ENCODE data around the gene ZNF235.
A peak's percentile ranks its signal among the peaks of the same experiment; 100 is the strongest.
"Not testable (repeated sequence)": the region's sequence is repeated elsewhere in the genome, so short reads cannot be mapped to it uniquely, and the experiment has no call there.

ZNF235 gene

DNA sequence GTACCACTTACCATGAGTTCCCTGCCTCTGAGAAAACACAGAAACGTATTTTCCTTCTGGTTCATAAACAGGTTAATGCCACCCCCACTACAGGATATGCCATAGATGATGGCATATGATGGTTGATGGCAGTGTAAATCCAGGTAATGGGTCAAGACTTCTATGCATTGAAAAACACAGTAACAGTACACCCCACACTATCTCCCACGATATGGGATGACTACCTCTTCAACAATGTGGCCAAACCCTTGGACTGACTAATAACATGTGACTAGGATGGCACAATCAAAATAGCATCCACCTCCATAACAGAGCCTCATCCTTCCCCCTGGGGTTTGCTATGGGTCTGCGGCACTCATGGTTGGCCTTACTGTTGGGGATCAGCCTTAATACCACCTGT lies 22.0 kb downstream of the ZNF235 start:
- peaks cover 45% of the 10 kb centered on the region for H3K36me3 Mint-ChIP-seq
- DNase-seq (ENCODE audit: low spot score in 2 of 2) (no peak), ATAC-seq (ENCODE audit: low read depth) (no peak)
- no peaks in the 10 kb centered on the region for H3K27me3 Mint-ChIP-seq
- peaks cover 34% of the 10 kb centered on the region for H3K9me3 Mint-ChIP-seq
- H3K27ac Mint-ChIP-seq, result no peak overlapping the region
- H3K4me3 Mint-ChIP-seq, result no peak overlapping the region
- no peaks in the 10 kb centered on the region for H3K4me1 Mint-ChIP-seq

DNA sequence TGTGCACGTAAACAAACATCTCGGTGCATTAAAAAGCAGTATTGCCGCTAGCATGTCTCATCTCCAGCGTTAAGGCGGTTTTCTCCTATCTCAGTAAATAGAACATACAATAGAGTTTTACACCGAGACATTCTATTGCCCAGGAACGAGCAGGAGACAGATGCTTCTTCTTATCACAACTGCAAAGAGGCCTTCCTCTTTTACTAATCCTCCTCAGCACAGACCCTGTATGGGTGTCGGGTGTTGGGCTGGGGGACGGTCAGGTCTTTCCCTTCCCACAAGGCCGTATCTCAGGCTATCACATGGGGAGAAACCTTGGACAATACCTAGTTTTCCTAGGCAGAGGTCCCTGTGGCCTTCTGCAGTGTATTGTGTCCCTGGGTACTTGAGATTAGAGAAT lies 23.9 kb downstream of the ZNF235 start:
- Mint-ChIP-seq H3K4me1 (no peaks in the 10 kb centered on the region), H3K27me3 (no peaks in the 10 kb centered on the region), H3K36me3 (peaks cover 43% of the 10 kb centered on the region), H3K27ac (no peak overlapping the region), H3K9me3 (peaks cover 34% of the 10 kb centered on the region), H3K4me3 (no peak overlapping the region)
- ATAC-seq (ENCODE audit: low read depth) (no peak), DNase-seq (ENCODE audit: low spot score in 2 of 2) (no peak)

DNA sequence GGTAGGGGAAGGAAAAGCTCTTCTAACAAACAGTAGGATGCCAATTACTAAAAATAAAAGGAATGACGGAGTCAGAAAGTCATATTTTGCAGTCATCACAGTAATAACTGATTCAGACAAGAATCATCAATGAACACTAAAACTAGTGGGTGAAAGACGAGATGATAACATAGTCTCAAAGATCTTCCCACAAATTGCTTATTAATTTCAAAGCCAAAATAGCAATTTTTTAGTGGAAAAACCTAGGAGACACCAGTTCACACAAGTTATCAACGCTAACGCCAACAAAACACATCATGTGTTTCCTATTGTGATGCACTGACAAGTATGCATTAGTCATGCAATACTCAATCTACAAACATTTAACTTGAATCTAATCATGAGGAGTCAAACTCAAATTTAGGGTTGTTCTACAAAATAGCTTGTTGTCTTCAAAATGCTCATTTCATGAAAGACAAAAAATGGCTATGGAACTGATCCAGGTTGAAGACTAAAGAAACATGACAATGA lies 26.6 kb downstream of the ZNF235 start:
- Mint-ChIP-seq H3K4me1 (no peaks in the 10 kb centered on the region), H3K9me3 (peaks cover 28% of the 10 kb centered on the region), H3K27ac (no peak overlapping the region), H3K27me3 (no peaks in the 10 kb centered on the region), H3K4me3 (no peak overlapping the region), H3K36me3 (peaks cover 51% of the 10 kb centered on the region)
- ATAC-seq (ENCODE audit: low read depth) (no peak), DNase-seq (ENCODE audit: low spot score in 2 of 2) (no peak)

DNA sequence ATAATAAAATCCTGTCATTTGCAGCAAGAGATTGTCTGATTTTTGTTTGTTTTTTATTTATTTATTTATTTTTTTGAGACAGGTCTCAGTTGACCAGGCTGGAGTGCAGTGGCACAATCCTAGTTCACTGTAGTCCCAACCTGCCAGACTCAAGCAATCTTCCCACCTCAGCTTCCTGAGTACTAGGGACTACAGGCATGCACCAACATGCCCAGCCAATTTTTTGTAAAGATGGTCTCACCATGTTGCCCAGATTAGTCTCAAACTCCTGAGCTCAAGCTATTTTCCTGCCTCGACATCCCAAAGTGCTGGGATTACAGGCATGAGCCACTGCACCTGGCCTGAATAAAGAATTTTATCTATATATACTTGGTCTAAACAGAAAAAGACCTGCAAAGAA lies 27.5 kb downstream of the ZNF235 start:
- no peak overlapping the region for H3K27ac Mint-ChIP-seq
- H3K4me3 Mint-ChIP-seq, result no peak overlapping the region
- H3K36me3 Mint-ChIP-seq, result peaks cover 53% of the 10 kb centered on the region
- H3K27me3 Mint-ChIP-seq, result no peaks in the 10 kb centered on the region
- ATAC-seq (ENCODE audit: low read depth) (no peak), DNase-seq (ENCODE audit: low spot score in 2 of 2) (no peak)
- no peaks in the 10 kb centered on the region for H3K4me1 Mint-ChIP-seq
- peaks cover 29% of the 10 kb centered on the region for H3K9me3 Mint-ChIP-seq

DNA sequence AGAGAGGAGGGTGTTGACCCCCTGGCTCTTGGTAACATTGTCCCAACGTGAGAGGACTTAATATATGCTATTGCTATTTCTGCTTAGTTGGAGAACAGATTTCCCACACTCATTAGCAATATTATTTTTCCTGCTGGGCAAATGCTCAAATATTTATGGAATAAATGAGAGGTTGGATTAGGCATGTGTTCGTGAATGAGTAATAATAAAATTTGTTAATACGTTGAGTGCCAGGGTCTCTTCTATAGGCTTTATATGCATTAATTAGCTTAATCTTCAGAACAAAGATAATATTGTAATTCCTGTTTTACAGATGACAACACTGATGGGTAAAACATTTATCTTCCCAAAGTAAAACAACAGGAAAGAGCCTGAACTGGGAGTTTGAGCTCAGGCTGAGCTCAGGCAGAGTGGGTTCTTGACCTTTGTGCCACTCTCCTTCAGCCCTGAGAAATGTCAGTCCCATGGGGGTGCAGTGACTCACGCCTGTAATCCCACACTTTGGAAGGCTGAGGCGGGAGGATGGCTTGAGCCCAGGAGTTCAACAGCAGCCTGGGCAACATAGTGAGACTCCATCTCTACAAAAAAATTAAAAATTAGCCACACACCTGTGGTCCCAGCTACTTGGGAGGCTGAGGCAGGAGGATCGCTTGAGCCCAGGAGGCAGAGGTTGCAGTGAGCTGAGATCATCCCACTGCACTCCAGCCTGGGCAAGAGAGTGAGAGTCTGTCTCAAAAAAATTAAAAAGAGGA lies 44.0 kb downstream of the ZNF235 start:
- peaks cover 21% of the 10 kb centered on the region for H3K36me3 Mint-ChIP-seq
- peaks cover 36% of the 10 kb centered on the region for H3K9me3 Mint-ChIP-seq
- no peak for DNase-seq (ENCODE audit: low spot score in 2 of 2)

DNA sequence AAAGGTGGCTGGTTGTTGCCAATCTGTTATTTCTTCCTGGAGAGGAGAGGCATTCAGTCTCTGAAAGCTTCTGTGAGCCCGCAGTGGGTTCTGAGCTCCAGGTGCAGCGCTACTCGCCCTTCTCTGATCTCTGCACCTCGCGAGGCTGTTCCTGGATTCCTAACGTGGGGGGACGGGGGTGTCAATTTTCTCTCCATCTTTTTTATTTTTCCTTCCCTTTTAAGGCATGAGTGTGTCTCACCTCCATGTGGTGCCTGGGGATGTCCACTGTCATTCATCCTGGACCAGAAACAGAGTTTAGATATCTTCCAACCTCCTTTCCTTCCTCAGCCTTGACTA lies 44.5 kb downstream of the ZNF235 start:
- Mint-ChIP-seq H3K4me3 (peak overlapping the region; percentile 88), H3K36me3 (peaks cover 25% of the 10 kb centered on the region), H3K27ac (no peak overlapping the region), H3K9me3 (peaks cover 41% of the 10 kb centered on the region), H3K4me1 (peaks cover 9% of the 10 kb centered on the region), H3K27me3 (no peaks in the 10 kb centered on the region)
- DNase-seq (ENCODE audit: low spot score in 2 of 2), result no peak
- no peak for ATAC-seq (ENCODE audit: low read depth)

More for the DNA sequence above, 44.0 kb downstream of the ZNF235 start:
- no peak for ATAC-seq (ENCODE audit: low read depth)
- H3K4me3 Mint-ChIP-seq, result peak overlapping the region; percentile 88
- H3K27ac Mint-ChIP-seq, result no peak overlapping the region
- H3K4me1 Mint-ChIP-seq, result peaks cover 9% of the 10 kb centered on the region
- H3K27me3 Mint-ChIP-seq, result no peaks in the 10 kb centered on the region

DNA sequence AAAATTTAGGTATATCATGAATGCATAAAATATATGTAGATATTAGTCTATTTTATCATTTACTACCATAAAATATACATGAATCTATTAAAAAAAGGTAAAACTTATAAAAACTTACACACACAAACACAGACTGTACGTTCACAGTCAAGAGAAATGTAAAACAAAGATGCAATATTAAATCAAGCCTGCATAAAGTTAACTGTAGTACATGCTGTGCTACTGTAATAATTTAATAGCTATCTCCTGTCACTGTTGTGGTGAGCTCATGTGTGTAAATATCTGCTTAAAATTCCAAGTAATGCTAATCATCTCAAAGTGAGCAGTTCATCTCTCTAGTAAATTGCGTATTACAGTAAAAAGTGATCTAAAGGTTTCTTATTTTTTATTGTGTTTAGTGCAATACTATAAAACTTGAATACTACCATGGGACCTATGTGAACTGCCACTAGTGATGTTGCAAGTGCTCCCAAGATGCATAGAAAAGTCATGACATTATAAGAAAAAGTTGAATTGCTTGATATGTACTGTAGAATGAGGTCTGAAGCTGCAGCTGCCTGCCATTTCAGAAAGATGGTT lies 45.9 kb downstream of the ZNF235 start:
- Mint-ChIP-seq H3K36me3 (peaks cover 32% of the 10 kb centered on the region), H3K27me3 (no peaks in the 10 kb centered on the region), H3K4me3 (no peak overlapping the region)

DNA sequence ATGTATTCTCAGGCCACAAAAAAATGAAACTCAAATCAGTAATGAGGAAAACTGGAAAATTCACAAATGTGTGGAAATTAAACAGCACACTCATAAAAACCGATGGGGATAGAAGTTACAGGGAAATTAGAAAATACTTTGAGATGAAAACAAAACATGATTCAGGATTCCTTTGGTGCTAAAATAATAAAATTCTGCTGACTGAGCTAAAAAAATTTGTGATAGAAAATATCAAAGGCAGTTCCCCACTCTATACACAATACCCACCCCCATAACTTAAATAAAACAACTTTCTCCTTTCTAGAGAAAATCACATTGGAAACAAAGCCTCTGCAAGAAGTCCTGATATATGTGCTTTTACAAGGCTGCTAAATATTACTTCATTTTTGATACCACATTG lies 46.7 kb downstream of the ZNF235 start:
- Mint-ChIP-seq H3K4me1 (peaks cover 9% of the 10 kb centered on the region), H3K9me3 (peaks cover 49% of the 10 kb centered on the region), H3K36me3 (peaks cover 38% of the 10 kb centered on the region), H3K27me3 (no peaks in the 10 kb centered on the region), H3K4me3 (no peak overlapping the region), H3K27ac (no peak overlapping the region)
- DNase-seq (ENCODE audit: low spot score in 2 of 2) (no peak), ATAC-seq (ENCODE audit: low read depth) (no peak)

More for the DNA sequence above, 45.9 kb downstream of the ZNF235 start:
- Mint-ChIP-seq H3K27ac (no peak overlapping the region), H3K4me1 (peaks cover 9% of the 10 kb centered on the region), H3K9me3 (peaks cover 46% of the 10 kb centered on the region)
- DNase-seq (ENCODE audit: low spot score in 2 of 2) (no peak), ATAC-seq (ENCODE audit: low read depth) (no peak)

DNA sequence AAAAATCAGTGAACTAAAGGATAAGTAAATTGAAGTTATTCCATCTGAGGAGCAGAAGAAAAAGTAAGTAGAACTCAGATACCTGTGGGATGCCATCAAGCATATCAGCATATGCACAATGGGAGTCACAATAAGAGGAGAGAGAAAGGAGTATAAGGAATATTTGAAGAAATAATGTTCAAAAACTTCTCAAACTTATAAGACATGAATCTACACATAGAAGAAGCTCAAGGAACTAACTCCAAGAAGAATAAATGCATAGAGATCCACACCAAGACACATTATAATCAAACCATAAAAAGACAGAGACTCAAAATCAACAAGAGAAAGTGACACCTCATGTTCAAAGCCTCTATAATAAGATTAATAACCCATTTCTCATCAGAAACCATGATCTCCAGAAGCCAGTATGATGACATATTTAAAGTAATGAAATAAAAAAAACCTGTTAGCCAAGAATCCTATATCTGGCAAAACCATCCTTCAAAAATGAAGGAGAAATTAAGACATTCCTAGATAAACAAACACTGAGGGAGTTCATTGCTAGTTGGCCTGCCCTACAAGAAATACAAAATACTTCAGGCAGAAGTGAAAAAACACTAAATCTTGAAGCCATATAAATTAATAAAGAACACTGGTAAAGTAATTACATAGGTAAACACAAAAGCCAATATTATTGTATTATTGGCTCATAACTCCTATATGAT lies 49.0 kb downstream of the ZNF235 start:
- H3K27me3 Mint-ChIP-seq, result no peaks in the 10 kb centered on the region
- H3K36me3 Mint-ChIP-seq, result peaks cover 49% of the 10 kb centered on the region
- no peak overlapping the region for H3K27ac Mint-ChIP-seq
- DNase-seq (ENCODE audit: low spot score in 2 of 2), result no peak
- peaks cover 9% of the 10 kb centered on the region for H3K4me1 Mint-ChIP-seq
- no peak overlapping the region for H3K4me3 Mint-ChIP-seq
- H3K9me3 Mint-ChIP-seq, result peaks cover 46% of the 10 kb centered on the region
- ATAC-seq (ENCODE audit: low read depth), result no peak

DNA sequence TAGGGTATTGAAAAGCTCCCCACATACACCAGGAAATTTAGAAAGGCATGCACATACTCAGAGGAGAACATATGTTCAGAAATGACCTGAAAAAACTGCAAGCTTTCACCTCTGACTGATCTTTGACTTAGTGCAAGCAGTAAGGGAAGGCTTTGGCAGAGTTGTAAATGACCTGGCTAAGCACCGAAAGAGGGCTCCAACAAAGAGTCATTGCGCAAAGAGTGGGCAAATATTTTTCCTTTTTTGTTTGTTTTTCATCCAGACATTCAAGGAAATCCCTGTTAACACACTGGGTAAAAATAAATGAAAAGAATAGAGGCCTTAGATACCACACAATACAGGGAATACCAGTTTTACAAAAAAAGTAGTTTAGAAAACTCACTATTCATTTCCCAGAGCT lies 50.3 kb downstream of the ZNF235 start:
- Mint-ChIP-seq H3K9me3 (peaks cover 50% of the 10 kb centered on the region), H3K36me3 (peaks cover 60% of the 10 kb centered on the region), H3K4me1 (no peaks in the 10 kb centered on the region), H3K27me3 (no peaks in the 10 kb centered on the region), H3K27ac (no peak overlapping the region), H3K4me3 (no peak overlapping the region)
- no peak for ATAC-seq (ENCODE audit: low read depth)
- no peak for DNase-seq (ENCODE audit: low spot score in 2 of 2)

DNA sequence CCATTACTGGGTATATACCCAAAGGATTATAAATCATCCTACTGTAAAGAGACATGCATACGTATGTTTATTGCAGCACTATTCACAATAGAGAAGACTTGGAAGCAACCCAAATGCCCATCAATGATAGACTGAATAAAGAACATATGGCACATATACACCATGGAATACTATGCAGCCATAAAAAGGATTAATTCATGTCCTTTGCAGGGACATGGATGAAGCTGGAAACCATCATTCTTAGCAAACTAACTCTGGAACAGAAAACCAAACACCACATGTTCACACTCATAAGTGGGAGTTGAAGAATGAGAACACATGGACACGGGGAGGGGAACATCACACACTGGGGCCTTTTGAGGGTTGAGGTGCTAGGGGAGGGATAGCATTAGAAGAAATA lies 51.4 kb downstream of the ZNF235 start:
- not testable (repeated sequence) for DNase-seq (ENCODE audit: low spot score in 2 of 2); H3K4me3 Mint-ChIP-seq; H3K4me1 Mint-ChIP-seq; H3K27ac Mint-ChIP-seq; ATAC-seq (ENCODE audit: low read depth); H3K27me3 Mint-ChIP-seq
- Mint-ChIP-seq H3K9me3 (peaks cover 50% of the 10 kb centered on the region), H3K36me3 (peaks cover 66% of the 10 kb centered on the region)

DNA sequence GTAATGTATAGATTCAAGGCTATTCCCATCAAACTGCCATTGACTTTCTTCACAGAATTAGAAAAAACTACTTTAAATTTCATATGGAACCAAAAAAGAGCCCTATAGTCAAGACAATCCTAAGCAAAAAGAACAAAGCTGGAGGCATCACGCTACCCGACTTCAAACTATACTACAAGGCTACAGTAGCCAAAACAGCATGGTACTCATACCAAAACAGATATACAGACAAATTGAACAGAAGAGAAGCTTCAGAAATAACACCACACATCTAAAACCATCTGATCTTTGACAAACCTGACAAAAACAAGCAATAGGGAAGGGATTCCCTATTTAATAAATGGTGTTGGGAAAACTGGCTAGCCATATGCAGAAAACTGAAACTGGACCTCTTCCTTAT lies 52.5 kb downstream of the ZNF235 start:
- ATAC-seq (ENCODE audit: low read depth); H3K27ac Mint-ChIP-seq; H3K27me3 Mint-ChIP-seq; H3K4me3 Mint-ChIP-seq; H3K4me1 Mint-ChIP-seq; DNase-seq (ENCODE audit: low spot score in 2 of 2): not testable (repeated sequence)
- Mint-ChIP-seq H3K36me3 (peaks cover 62% of the 10 kb centered on the region), H3K9me3 (peaks cover 44% of the 10 kb centered on the region)

DNA sequence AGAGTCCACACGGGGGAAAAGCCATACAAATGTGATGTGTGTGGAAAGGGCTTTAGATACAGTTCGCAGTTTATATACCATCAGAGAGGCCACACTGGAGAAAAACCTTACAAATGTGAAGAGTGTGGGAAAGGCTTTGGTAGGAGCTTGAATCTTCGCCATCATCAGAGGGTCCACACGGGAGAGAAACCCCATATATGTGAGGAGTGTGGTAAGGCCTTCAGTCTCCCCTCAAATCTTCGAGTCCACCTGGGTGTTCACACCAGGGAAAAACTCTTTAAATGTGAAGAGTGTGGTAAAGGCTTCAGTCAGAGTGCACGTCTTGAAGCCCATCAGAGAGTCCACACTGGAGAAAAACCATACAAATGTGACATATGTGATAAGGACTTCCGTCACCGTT lies 68.4 kb downstream of the ZNF235 start:
- DNase-seq (ENCODE audit: low spot score in 2 of 2), result no peak
- Mint-ChIP-seq H3K4me3 (no peak overlapping the region), H3K36me3 (peaks cover 59% of the 10 kb centered on the region), H3K27ac (no peak overlapping the region), H3K27me3 (no peaks in the 10 kb centered on the region), H3K4me1 (no peaks in the 10 kb centered on the region), H3K9me3 (peaks cover 26% of the 10 kb centered on the region)
- ATAC-seq (ENCODE audit: low read depth), result no peak

Measured in memory B cell (primary cell).